Kasumi-1 (cell line): ENCODE data around the gene ZGPAT.
A peak's percentile ranks its signal among the peaks of the same experiment; 100 is the strongest.

ENCODE experiments used
- DNase-seq, 2 experiments: peaks; one replicate each; lab custom pipeline; 2025; lab: John Stamatoyannopoulos, UW

ZGPAT gene

GRCh38 chr20:63678667-63679465, 29.0 kb upstream of the ZGPAT start:
- no peak for DNase-seq

- no peak for DNase-seq
Observed at GRCh38 chr20:63679799-63680305, 28.0 kb upstream of the ZGPAT start.

DNA sequence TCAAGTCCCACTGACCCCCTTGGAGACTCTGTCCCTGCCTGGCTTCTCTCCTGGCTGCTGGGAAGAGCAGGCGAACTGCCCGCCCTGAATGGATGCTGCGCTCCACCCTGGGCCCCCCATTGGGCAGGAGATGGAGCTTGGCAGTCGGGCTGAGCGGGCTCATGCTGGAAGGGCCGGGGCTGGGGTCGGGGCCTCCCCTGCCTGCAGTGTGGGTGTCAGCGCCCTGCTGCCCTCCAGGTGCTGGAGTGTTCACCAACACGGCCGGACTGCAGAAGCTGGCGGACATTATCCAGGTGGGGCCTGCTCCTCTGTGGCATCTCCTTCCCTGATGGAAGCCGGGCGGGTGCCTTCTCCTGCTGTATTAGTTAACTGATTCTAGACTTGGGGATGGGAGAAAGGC, 27.4 kb upstream of the ZGPAT start:
- no peak for DNase-seq

GRCh38 chr20:63680857-63681608, 26.8 kb upstream of the ZGPAT start:
- DNase-seq: no peak

- no peak for DNase-seq
Observed at GRCh38 chr20:63681609-63682142, 26.2 kb upstream of the ZGPAT start.

- DNase-seq: peak in 1 of 2 experiments; percentile 6
Observed at GRCh38 chr20:63682384-63683139, 25.3 kb upstream of the ZGPAT start.

DNA sequence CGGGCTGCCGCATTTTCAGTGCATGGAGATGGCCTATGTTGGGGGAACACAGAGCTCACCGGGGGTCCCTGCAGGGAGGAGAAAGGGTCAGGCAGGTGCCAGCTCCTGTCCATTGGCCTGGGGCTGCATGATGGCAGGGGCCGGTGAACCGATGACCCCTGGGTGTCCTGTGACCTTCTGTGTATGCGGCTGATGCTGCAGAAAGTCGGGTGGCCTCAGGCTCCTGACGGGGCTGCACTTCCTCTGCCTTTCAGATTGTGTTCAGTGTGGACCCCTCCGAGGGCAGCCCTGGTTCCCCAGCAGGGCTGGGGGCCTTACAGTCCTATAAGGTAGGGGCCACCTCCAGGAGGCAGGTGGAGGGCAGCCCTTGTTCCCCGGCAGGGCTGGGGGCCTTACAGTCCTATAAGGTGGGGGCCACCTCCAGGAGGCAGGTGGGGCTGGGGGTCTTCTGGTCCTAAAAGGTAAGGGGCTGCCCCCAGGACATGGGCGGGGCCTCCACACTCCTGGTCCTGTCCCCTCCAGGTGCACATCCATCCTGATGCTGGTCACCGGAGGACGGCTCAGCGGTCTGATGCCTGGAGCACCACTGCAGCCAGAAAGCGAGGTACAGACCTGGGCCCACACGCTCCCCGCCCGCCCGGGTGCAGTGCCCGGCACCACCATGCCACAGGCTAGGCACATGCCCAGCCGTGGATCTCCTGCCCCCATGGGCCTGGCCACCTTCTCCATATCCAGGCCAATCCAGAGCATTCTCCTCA, 22.4 kb upstream of the ZGPAT start:
- no peak for DNase-seq

GRCh38 chr20:63686094-63686491, 21.7 kb upstream of the ZGPAT start:
- DNase-seq: no peak

- peak; percentile 22 to 70 for DNase-seq
Observed at GRCh38 chr20:63686492-63687321, 21.1 kb upstream of the ZGPAT start.

GRCh38 chr20:63687419-63688178, 20.2 kb upstream of the ZGPAT start:
- DNase-seq: no peak

- DNase-seq: no peak
Observed at GRCh38 chr20:63688228-63689045, 19.4 kb upstream of the ZGPAT start.

GRCh38 chr20:63689046-63690002, 18.5 kb upstream of the ZGPAT start:
- no peak for DNase-seq

- DNase-seq: no peak
Observed at GRCh38 chr20:63690003-63690897, 17.6 kb upstream of the ZGPAT start.

DNA sequence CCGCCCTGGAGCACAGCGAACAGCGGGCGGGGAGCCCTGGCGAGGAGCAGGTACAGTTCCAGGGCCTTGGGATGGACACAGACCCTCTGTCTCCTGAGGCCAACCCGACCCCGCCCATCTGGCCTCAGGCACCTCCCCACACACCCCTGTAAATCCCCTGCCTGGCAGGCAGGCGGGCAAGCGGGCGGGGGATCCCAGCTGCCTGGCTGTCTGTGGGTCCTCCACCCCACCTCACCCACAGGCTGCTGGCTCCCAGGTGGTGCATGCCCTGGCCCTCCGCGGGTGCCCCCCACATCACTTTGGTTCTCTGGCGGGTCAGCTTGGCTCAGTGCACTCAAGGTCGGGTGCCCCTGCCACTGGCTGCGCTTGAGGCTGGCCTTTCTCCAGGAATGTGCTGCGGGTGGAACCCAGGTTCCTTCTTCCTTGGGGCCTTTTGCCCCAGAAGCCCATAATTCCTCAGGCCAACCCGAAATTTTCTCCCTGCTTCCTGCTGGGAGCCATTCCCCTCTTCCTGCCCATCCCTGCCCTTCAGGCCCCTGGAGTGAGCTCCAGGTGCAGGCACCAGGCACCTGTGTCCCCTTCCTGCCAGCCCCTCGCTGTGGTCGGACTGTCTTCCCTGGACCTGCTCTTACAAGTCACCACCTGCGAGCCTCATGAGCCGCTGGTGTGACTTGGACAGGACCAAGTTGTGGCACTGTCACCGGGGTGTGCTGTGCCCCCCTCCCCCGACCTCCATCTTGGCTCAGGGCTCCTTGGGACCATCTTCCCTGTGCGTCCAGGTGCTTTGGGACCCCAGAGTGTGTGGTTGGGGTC, 16.7 kb upstream of the ZGPAT start:
- DNase-seq: no peak

- DNase-seq: no peak
Observed at GRCh38 chr20:63691711-63692435, 16.0 kb upstream of the ZGPAT start.
